AG09309 (cell line): ENCODE measurements around the gene PROSER3.

Experiments
- DNase-seq: peaks from one replicate; pipeline ENCODE4 v3.0.0-alpha.2; 2010; ENCODE audit warnings: low read depth
- H3K4me3 ChIP-seq: 2 replicates; pipeline ENCODE4 v1.5.1; 2011; ENCODE audit warnings: mild to moderate bottlenecking, low read depth, low read length, moderate library complexity; ENCODE audit not compliant: control insufficient read depth
- TF ChIP-seq, protein P1 (sequence below): IDR thresholded peaks from 2 replicates; pipeline ENCODE4 v1.5.1; 2011; ENCODE audit warnings: mild to moderate bottlenecking, low read depth, low read length, inconsistent platforms; ENCODE audit not compliant: insufficient read depth, control insufficient read depth; ENCODE audit errors: missing control alignments

PROSER3 gene

DNA sequence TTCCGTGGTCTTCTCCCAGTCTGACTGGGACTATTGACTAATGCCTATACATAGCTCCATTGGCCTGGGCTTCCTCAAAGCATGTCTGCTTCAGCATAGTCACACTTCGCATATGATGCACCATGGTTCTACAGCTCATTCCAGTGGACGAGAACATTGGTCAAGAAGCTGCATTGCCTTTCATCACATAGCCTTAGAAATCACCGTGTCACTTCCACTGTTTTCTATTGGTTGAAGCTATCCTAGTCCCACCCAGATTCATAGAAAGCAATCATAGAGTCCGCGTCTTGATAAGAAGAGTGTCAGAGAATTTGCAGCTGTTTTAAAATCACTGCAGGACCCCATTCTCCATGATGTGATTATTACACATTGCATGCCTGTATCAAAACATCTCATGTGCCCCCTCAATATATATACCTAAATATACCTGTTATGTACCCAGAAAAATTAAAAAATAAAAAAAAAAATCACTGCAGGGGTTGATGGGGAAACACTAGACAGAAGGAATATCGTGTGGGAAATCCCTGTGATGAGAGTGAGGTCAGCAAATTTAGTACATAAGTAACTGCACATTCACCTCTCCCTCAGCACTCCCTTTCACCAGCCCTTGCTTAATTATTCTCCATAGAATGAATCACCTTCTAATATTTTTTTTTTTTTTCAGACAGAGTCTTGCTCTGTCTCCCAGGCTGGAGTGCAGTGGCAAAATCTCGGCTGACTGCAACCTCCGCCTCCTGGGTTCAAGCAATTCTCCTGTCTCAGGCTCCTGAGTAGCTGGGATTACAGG, 15.2 kb downstream of the PROSER3 start:
- TF ChIP-seq, protein P1, sequence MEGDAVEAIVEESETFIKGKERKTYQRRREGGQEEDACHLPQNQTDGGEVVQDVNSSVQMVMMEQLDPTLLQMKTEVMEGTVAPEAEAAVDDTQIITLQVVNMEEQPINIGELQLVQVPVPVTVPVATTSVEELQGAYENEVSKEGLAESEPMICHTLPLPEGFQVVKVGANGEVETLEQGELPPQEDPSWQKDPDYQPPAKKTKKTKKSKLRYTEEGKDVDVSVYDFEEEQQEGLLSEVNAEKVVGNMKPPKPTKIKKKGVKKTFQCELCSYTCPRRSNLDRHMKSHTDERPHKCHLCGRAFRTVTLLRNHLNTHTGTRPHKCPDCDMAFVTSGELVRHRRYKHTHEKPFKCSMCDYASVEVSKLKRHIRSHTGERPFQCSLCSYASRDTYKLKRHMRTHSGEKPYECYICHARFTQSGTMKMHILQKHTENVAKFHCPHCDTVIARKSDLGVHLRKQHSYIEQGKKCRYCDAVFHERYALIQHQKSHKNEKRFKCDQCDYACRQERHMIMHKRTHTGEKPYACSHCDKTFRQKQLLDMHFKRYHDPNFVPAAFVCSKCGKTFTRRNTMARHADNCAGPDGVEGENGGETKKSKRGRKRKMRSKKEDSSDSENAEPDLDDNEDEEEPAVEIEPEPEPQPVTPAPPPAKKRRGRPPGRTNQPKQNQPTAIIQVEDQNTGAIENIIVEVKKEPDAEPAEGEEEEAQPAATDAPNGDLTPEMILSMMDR = no peak
- H3K4me3 ChIP-seq = no peak overlapping the region
- no peak for DNase-seq

DNA sequence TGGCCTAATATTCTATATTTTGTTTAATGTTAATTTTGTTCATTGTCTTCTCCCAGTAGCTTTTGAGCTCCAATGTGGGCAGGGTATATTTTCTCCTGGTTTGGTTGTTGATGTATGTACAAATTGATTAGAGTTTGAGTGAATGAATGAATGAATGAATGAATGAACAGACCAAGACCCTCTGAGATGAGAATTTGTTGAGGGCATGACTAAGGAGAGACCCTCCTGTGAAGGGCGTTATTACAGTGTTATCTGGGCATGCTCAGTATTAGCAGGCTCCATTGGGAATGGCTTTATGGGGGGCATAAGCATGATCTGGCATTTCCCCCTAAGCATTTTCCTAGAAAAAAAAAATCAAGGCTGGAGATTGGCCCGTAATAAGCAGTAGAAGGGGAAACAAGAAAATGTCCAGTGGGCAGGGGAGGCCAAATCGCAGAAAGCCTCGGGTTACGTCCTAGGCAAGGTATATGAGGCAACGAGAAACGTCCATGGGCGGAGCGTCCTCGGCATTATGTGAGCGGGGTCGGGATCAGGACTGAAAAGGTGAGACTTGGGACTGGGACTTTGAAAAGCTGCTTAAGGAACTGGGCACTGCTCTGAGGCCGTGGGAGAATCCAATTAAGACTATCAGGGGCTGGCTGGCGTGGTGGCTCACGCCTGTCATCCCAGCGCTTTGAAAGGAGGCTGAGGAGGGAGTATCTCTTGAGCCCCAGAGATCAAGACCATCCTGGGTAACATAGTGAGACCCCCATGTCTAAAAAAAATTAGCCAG, 16.5 kb downstream of the PROSER3 start:
- DNase-seq = no peak
- H3K4me3 ChIP-seq = no peak overlapping the region
- TF ChIP-seq, protein P1 = no peak

DNA sequence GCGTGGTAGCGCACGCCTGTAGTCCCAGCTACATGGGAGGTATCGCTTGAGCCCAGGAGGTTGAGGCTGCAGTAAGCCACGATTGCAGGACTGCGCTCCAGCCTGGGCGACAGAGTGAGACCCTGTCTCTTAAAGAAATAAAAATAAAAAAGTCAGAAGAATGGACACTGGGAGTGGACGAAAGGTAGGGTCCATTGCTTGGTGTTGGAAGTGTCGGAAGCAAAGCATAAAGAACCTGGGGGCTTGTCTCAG, 17.0 kb downstream of the PROSER3 start:
- TF ChIP-seq, protein P1 = no peak
- DNase-seq = no peak
- peak overlapping the region; percentile 2 for H3K4me3 ChIP-seq

DNA sequence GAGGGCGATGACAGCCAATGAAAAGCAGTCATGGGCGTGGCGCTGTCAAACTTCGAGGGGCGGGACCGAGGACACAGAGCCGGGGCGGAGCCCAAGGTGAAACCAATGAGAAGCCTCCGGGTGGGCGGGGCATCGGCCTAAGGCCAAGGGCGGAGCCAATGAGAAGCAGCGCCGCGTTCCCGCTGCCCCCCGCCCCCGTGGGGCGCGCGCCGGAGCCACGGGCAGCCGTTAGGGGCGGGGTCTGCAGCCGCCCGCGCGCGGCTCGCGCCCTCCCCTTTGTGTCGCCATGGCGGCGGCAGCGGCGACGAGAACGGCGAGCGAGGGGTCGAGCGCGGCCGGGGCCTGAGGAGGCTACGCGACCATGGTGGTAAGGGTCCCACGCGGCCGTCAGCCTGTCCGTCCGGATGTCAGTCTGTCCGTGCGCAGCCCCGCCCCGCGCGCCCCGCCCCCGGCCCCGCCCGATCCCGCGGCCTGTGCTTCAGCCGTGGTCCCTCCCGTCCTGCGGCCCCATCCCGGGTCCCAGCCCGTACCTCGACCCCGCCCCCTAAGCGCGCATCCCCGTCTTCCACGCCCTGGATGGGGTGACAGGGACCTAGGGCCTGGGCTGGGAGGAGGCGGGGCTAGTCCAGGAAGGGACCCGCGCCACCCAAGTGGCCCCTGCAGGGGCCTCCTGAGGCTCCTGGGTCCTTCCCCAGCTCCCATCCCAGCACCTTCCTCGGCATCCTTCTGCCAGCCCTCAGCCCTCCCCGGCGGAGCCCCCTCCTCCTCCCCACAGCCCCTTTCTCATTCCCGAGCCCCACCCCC, 17.5 kb downstream of the PROSER3 start, which contains the start of gene ARHGAP33:
ARHGAP33 (plus strand) TSS at position 267 of the 804 bp plus-strand sequence; CDS start at position 362, 95 bp downstream.
- DNase-seq = peak; percentile 67
- TF ChIP-seq, protein P1 = no peak
- peak within 1 kb of the TSS; percentile 97 for H3K4me3 ChIP-seq

DNA sequence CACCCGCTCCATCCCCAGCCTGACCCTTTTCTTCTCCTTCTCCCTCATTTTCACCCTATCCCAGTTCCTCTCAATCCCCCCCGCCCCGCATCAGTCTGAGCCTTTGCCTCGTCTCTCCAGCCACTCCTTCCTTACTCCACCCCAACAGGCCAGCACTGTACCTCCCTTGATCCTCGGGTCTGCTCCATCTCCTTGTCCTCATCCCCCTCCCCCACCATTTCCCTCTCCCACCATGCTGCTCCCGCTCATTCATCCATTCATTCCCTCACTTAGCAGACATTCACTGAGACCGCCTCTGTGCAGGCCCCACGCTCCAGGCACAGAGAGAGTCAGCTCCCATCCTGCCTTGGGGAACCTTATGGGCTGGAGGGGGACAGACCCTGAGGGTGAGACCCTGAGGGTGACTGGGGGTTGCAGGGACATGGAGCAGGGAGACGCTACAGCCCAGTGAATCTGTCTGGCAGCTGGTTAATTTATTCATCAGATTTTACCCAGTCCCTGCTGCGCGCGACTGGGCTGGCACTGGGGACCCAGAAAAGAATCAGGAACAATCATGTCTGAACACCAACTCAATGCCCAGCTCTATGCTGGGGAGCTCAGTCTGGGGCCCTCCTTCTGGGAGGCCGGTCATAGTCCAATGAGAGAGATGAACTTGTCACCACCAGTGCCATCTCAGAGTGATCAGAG, 18.3 kb downstream of the PROSER3 start:
- TF ChIP-seq, protein P1 = no peak
- DNase-seq = no peak
- H3K4me3 ChIP-seq = peak overlapping the region; percentile 97
